GM23338 (cell line): ENCODE measurements around the gene ZNF254.

Experiments
- CREB1 ChIP-seq: fragments of 250-450 bp; sonication (Bioruptor Pico); IDR thresholded peaks from 2 replicates; pipeline ENCODE4 v1.5.0; 2020; ENCODE audit warnings: low read depth, mild to moderate bottlenecking, moderate library complexity
- CTCF ChIP-seq, 2 experiments: fragments of 200-600 bp in 1 of 2; sonication (generic) in 1 of 2; conservative IDR thresholded peaks; 2 replicates each; pipeline versions ENCODE4 v1.5.1 to v1.6.1; 2016 to 2017; ENCODE audit warnings: antibody characterized with exemption in 2 of 2, low read depth in 2 of 2, mild to moderate bottlenecking in 2 of 2, moderate library complexity in 1 of 2
- EZH2 ChIP-seq: fragments of 200-600 bp; sonication (generic); IDR thresholded peaks from one replicate; pipeline ENCODE4 v1.8.0; 2017; ENCODE audit warnings: antibody characterized with exemption, mild to moderate bottlenecking, low read depth; ENCODE audit not compliant: unreplicated experiment
- POLR2AphosphoS5 ChIP-seq: IDR thresholded peaks from 2 replicates; pipeline ENCODE4 v1.6.1; 2016; ENCODE audit warnings: antibody characterized with exemption, low read depth
- REST ChIP-seq: IDR thresholded peaks from one replicate; pipeline ENCODE4 v1.6.1; 2018; ENCODE audit warnings: antibody characterized with exemption; ENCODE audit not compliant: unreplicated experiment
- ZNF462 ChIP-seq: fragments of 250-450 bp; sonication (Bioruptor Pico); IDR thresholded peaks from 2 replicates; pipeline ENCODE4 v1.5.0; 2020; ENCODE audit warnings: mild to moderate bottlenecking, moderate library complexity

- TF ChIP-seq CTCF (conservative IDR thresholded peaks at IDR 0.05; ENCODE audit: low read depth in 2 of 2): no peak
- TF ChIP-seq CREB1 (CRISPR knock-in tag): no peak
- no peak for TF ChIP-seq REST
- TF ChIP-seq POLR2AphosphoS5: no peak
- TF ChIP-seq EZH2: no peak
- no peak for TF ChIP-seq ZNF462 (CRISPR knock-in tag)
Measured at GRCh38 chr19:24063295-24063694, 23.7 kb upstream of the ZNF254 start.
